Astrocyte (in vitro differentiated cells and primary cell): ENCODE data around the gene TICAM1. TPM values are rescaled to one million over a fixed set of nuclear protein-coding genes. Genes with fewer than 3 reads are reported as not detected.
"Not testable (repeated sequence)": the region's sequence is repeated elsewhere in the genome, so short reads cannot be mapped to it uniquely, and the experiment has no call there.

Source experiments
- DNase-seq: peaks from one replicate; pipeline ENCODE4 v3.0.0-alpha.2; 2010; ENCODE audit warnings: low read depth
- FAIRE-seq: peaks from 2 replicates; lab custom pipeline; 2011; peaks lifted over from hg19 to GRCh38; lab: Jason Lieb, UNC
- H2AFZ ChIP-seq: 2 replicates; pipeline ENCODE4 v1.6.0; 2012; ENCODE audit warnings: low read depth, low read length, inconsistent platforms
- H3K27ac ChIP-seq: 2 replicates; pipeline ENCODE4 v1.5.1; 2011; ENCODE audit warnings: low read depth, low read length, inconsistent platforms
- H3K27me3 ChIP-seq: 2 replicates; pipeline ENCODE4 v1.6.0; 2011; ENCODE audit warnings: low read length, inconsistent platforms; ENCODE audit not compliant: insufficient read depth
- H3K36me3 ChIP-seq: 2 replicates; pipeline ENCODE4 v1.5.1; 2011; ENCODE audit warnings: low read length, inconsistent platforms; ENCODE audit not compliant: insufficient read depth
- H3K4me1 ChIP-seq: 2 replicates; pipeline ENCODE4 v1.5.1; 2011; ENCODE audit warnings: low read length, inconsistent platforms; ENCODE audit not compliant: insufficient read depth
- H3K4me2 ChIP-seq: 2 replicates; pipeline ENCODE4 v1.6.0; 2012; ENCODE audit warnings: low read length, inconsistent platforms
- H3K4me3 ChIP-seq: 2 replicates; pipeline ENCODE4 v1.5.1; 2011; ENCODE audit warnings: low read depth, mild to moderate bottlenecking, low read length, inconsistent platforms; ENCODE audit not compliant: insufficient read depth
- H3K79me2 ChIP-seq: 2 replicates; pipeline ENCODE4 v1.6.0; 2012; ENCODE audit warnings: mild to moderate bottlenecking, low read length, inconsistent platforms; ENCODE audit not compliant: insufficient read depth
- H3K9ac ChIP-seq: 2 replicates; pipeline ENCODE4 v1.6.0; 2012; ENCODE audit warnings: mild to moderate bottlenecking, low read length, inconsistent platforms
- H3K9me3 ChIP-seq: 2 replicates; pipeline ENCODE4 v1.5.1; 2012; ENCODE audit warnings: low read depth, mild to moderate bottlenecking, low read length, inconsistent platforms; ENCODE audit not compliant: insufficient read depth
- H4K20me1 ChIP-seq: 2 replicates; pipeline ENCODE4 v1.6.0; 2012; ENCODE audit warnings: low read length, inconsistent platforms; ENCODE audit not compliant: insufficient read depth
- H3K27ac Mint-ChIP-seq: one replicate; pipeline ENCODE4 v1.8.0; 2021; ENCODE audit warnings: mild to moderate bottlenecking, mixed read lengths; ENCODE audit not compliant: unreplicated experiment
- H3K27me3 Mint-ChIP-seq: one replicate; pipeline ENCODE4 v1.8.0; 2021; ENCODE audit warnings: low read depth, mixed read lengths; ENCODE audit not compliant: unreplicated experiment
- H3K36me3 Mint-ChIP-seq: one replicate; pipeline ENCODE4 v1.8.0; 2021; ENCODE audit warnings: low read depth, mixed read lengths; ENCODE audit not compliant: unreplicated experiment
- H3K4me1 Mint-ChIP-seq: one replicate; pipeline ENCODE4 v1.8.0; 2021; ENCODE audit warnings: low read depth, mixed read lengths; ENCODE audit not compliant: unreplicated experiment
- H3K4me3 Mint-ChIP-seq: one replicate; pipeline ENCODE4 v1.8.0; 2021; ENCODE audit warnings: mild to moderate bottlenecking, moderate library complexity, mixed read lengths; ENCODE audit not compliant: unreplicated experiment
- H3K9me3 Mint-ChIP-seq: one replicate; pipeline ENCODE4 v1.8.0; 2021; ENCODE audit warnings: mild to moderate bottlenecking, mixed read lengths; ENCODE audit not compliant: unreplicated experiment
- CTCF ChIP-seq: IDR thresholded peaks from 2 replicates; pipeline ENCODE4 v1.5.1; 2011; ENCODE audit warnings: low read depth, mild to moderate bottlenecking, inconsistent platforms, low read length, moderate library complexity; ENCODE audit not compliant: insufficient read depth
- EZH2 ChIP-seq: IDR thresholded peaks from 2 replicates; pipeline ENCODE4 v1.6.1; 2012; ENCODE audit warnings: mild to moderate bottlenecking, low read length, inconsistent platforms; ENCODE audit not compliant: insufficient read depth
- total RNA-seq: library from RNA; stranded (reverse); gene quantifications from 2 replicates; pipeline ENCODE4 v1.2.1, GENCODE V29; 2021

TICAM1 gene
- total RNA-seq, 1 donor from 2014 or later, result 10.0 TPM

- peaks cover 41% of the 10 kb centered on the region for H3K27me3 Mint-ChIP-seq
- Histone ChIP-seq H3K9ac (no peak overlapping the region), H3K27ac (no peak overlapping the region), H3K9me3 (no peaks in the 10 kb centered on the region), H3K4me1 (no peaks in the 10 kb centered on the region), H3K4me3 (no peak overlapping the region), H3K36me3 (no peaks in the 10 kb centered on the region), H2AFZ (no peak overlapping the region), H3K4me2 (no peak overlapping the region), H3K27me3 (peaks cover 11% of the 10 kb centered on the region), H4K20me1 (no peaks in the 10 kb centered on the region), H3K79me2 (no peaks in the 10 kb centered on the region)
- H3K9me3 Mint-ChIP-seq, result peaks cover 5% of the 10 kb centered on the region
- H3K4me3 Mint-ChIP-seq, result no peak overlapping the region
- no peaks in the 10 kb centered on the region for H3K4me1 Mint-ChIP-seq
- FAIRE-seq (no peak), DNase-seq (no peak)
- TF ChIP-seq EZH2 (no peak), CTCF (no peak)
- no peaks in the 10 kb centered on the region for H3K36me3 Mint-ChIP-seq
- H3K27ac Mint-ChIP-seq, result no peak overlapping the region
Measured at GRCh38 chr19:4780860-4781259, 50.7 kb downstream of the TICAM1 start.

- FAIRE-seq, DNase-seq, H3K9me3 Mint-ChIP-seq: not testable (repeated sequence)
Measured at GRCh38 chr19:4778124-4778523, 53.4 kb downstream of the TICAM1 start.

GRCh38 chr19:4776436-4777211 lies 54.9 kb downstream of the TICAM1 start:
- H3K27ac Mint-ChIP-seq, result no peak overlapping the region
- peaks cover 10% of the 10 kb centered on the region for H3K9me3 Mint-ChIP-seq
- peaks cover 1% of the 10 kb centered on the region for H3K36me3 Mint-ChIP-seq

More at GRCh38 chr19:4778124-4778523, 53.4 kb downstream of the TICAM1 start:
- not testable (repeated sequence) for H4K20me1 ChIP-seq, H3K4me3 Mint-ChIP-seq, H3K4me1 ChIP-seq, H3K4me1 Mint-ChIP-seq, H3K27ac ChIP-seq, H3K36me3 ChIP-seq, H3K27ac Mint-ChIP-seq, H3K79me2 ChIP-seq, H3K36me3 Mint-ChIP-seq, H3K9me3 ChIP-seq, H2AFZ ChIP-seq, H3K9ac ChIP-seq, H3K4me2 ChIP-seq, H3K4me3 ChIP-seq
- peaks cover 56% of the 10 kb centered on the region for H3K27me3 Mint-ChIP-seq
- peaks cover 14% of the 10 kb centered on the region for H3K27me3 ChIP-seq

More at GRCh38 chr19:4776436-4777211, 54.9 kb downstream of the TICAM1 start:
- Histone ChIP-seq H4K20me1 (no peaks in the 10 kb centered on the region), H3K36me3 (no peaks in the 10 kb centered on the region), H3K27me3 (peaks cover 16% of the 10 kb centered on the region), H2AFZ (no peak overlapping the region), H3K9me3 (no peaks in the 10 kb centered on the region), H3K4me1 (no peaks in the 10 kb centered on the region), H3K4me2 (no peak overlapping the region), H3K79me2 (no peaks in the 10 kb centered on the region), H3K9ac (no peak overlapping the region), H3K4me3 (no peak overlapping the region), H3K27ac (no peak overlapping the region)
- no peak for DNase-seq
- no peak overlapping the region for H3K4me3 Mint-ChIP-seq
- TF ChIP-seq CTCF, result no peak
- no peak for TF ChIP-seq EZH2
- H3K4me1 Mint-ChIP-seq, result no peaks in the 10 kb centered on the region
- FAIRE-seq, result no peak
- H3K27me3 Mint-ChIP-seq, result peaks cover 56% of the 10 kb centered on the region
